ENCODE measurements around the gene CCDC182. TPM values are rescaled to one million over a fixed set of nuclear protein-coding genes. Genes with fewer than 3 reads are reported as not detected.

The CCDC182 gene
- total RNA-seq, 6 donors from 2014 or later: not detected

DNA sequence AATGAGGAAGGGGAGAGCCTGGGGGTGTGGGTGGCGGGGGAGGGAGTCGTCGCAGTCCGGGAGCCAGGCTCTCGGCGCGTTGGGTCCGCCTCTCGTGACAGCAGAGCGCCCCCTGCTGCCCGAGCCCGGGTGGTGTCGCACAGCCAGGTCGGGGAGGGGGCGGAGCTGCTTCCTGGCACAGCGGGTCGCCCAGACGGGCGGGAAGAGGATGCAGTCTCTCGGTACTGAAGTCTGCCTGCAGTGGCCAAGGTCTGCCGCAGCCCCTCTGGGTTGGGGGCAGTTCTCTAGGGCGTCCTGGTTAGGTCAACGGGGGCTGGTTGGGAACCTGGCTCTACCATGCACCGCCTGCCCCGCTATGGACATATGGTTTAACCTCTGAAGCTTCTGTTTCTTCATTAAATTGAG is 38.2 kb upstream of the CCDC182 start:
- WGBS, 2 donors: 8 to 82% methylated on average over 2 to 25 of the region's 25 CpGs
- Histone ChIP-seq H3K27me3 (peaks cover 0 to 10% (median 0%) of the 10 kb centered on the region in 4 donors), H3K27ac (no peak overlapping the region), H3K4me3 (peak overlapping the region in 1 of 4 donors; percentile 7), H3K9me3 (no peaks in the 10 kb centered on the region), H3K36me3 (no peaks in the 10 kb centered on the region), H3K4me1 (peaks cover 16 to 21% (median 21%) of the 10 kb centered on the region in 4 donors)
- peak; percentile 78 to 82 for ATAC-seq (ENCODE audit: low FRiP score in 2 of 2)
- TF ChIP-seq POLR2AphosphoS5 (IDR thresholded peaks at IDR 0.05): no peak
- TF ChIP-seq, protein P1, sequence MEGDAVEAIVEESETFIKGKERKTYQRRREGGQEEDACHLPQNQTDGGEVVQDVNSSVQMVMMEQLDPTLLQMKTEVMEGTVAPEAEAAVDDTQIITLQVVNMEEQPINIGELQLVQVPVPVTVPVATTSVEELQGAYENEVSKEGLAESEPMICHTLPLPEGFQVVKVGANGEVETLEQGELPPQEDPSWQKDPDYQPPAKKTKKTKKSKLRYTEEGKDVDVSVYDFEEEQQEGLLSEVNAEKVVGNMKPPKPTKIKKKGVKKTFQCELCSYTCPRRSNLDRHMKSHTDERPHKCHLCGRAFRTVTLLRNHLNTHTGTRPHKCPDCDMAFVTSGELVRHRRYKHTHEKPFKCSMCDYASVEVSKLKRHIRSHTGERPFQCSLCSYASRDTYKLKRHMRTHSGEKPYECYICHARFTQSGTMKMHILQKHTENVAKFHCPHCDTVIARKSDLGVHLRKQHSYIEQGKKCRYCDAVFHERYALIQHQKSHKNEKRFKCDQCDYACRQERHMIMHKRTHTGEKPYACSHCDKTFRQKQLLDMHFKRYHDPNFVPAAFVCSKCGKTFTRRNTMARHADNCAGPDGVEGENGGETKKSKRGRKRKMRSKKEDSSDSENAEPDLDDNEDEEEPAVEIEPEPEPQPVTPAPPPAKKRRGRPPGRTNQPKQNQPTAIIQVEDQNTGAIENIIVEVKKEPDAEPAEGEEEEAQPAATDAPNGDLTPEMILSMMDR (IDR thresholded peaks at IDR 0.05): peak; percentile 81 to 93 (median 88)
- peak; percentile 69 to 95 for DNase-seq

DNA sequence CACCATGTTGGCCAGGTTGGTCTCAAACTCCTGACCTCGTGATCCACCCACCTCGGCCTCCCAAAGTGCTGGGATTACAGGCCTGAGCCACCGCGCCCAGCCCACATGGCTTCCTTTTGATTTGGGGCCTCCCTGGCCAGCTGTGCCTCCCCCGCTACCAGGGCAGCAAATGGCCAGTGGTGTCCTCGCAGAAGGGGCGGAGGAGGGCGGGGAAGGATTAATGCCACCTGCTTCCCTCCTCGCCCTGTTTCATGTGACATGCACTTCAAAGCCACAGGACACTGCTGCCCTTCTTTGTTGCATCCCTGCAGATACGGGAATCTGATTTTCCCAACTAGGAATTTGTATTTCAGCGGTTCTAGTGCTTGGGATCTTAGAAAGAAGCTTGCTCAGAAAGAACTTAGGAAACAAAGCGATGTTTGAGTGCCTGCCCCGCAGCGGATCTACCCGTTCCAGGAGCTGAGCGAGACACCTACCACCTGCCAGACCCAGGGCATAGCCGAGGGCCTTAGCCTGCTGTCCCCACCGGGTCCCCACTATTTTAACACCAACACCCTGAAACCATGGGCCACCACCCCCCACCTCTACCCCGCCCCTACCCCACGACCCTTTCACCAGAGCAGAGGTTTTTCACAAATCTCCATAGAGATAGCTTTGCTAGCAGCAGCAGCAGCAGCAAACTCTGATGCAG is 37.7 kb upstream of the CCDC182 start:
- Histone ChIP-seq H3K4me3 (peak overlapping the region in 1 of 4 donors; percentile 7), H3K27me3 (peaks cover 0 to 10% (median 0%) of the 10 kb centered on the region in 4 donors), H3K36me3 (no peaks in the 10 kb centered on the region), H3K27ac (no peak overlapping the region), H3K9me3 (no peaks in the 10 kb centered on the region), H3K4me1 (peaks cover 16 to 21% (median 21%) of the 10 kb centered on the region in 4 donors)
- TF ChIP-seq POLR2A (IDR thresholded peaks at IDR 0.05) (no peak), POLR2AphosphoS5 (IDR thresholded peaks at IDR 0.05) (no peak)
- TF ChIP-seq, protein P1 (IDR thresholded peaks at IDR 0.05): no peak
- ATAC-seq (ENCODE audit: low FRiP score in 2 of 2) (no peak), DNase-seq (peak in 1 of 2 donors; percentile 47)
- WGBS, 2 donors: 47 to 57% methylated on average over 6 to 20 of the region's 20 CpGs

DNA sequence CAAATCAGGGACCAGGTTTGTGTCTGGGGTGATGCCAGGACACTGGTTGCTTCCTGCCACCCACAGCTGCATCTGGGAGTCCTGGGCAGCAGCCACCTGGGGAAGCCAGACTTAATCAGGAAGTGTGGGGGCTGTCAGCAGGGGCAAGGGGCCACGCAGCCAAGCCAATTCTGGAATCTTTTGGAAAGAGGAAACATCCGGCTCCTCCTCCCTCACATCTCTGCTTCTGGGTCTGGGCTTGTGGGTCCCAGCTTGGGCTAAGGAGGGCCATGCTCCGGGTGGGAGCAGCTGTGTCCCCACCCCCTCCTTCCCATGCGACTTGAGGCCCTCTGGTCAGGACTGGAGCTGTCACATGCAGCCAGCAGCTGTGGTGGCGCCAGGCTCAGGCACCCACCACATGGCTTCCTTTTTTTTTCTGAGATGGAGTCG is 37.0 kb upstream of the CCDC182 start:
- peaks cover 16 to 21% (median 21%) of the 10 kb centered on the region in 4 donors for H3K4me1 ChIP-seq
- H3K36me3 ChIP-seq: no peaks in the 10 kb centered on the region
- ATAC-seq (ENCODE audit: low FRiP score in 2 of 2) (no peak), DNase-seq (peak in 1 of 2 donors; percentile 23)
- WGBS, 2 donors: 17 to 29% methylated on average over 1 to 6 of the region's 6 CpGs
- no peak overlapping the region for H3K4me3 ChIP-seq
- no peak overlapping the region for H3K27ac ChIP-seq
- no peaks in the 10 kb centered on the region for H3K9me3 ChIP-seq
- TF ChIP-seq POLR2AphosphoS5 (IDR thresholded peaks at IDR 0.05) (no peak), EP300 (IDR thresholded peaks at IDR 0.05) (no peak), POLR2A (IDR thresholded peaks at IDR 0.05) (no peak)
- TF ChIP-seq, protein P1 (IDR thresholded peaks at IDR 0.05): no peak
- peaks cover 0 to 10% (median 0%) of the 10 kb centered on the region in 4 donors for H3K27me3 ChIP-seq

DNA sequence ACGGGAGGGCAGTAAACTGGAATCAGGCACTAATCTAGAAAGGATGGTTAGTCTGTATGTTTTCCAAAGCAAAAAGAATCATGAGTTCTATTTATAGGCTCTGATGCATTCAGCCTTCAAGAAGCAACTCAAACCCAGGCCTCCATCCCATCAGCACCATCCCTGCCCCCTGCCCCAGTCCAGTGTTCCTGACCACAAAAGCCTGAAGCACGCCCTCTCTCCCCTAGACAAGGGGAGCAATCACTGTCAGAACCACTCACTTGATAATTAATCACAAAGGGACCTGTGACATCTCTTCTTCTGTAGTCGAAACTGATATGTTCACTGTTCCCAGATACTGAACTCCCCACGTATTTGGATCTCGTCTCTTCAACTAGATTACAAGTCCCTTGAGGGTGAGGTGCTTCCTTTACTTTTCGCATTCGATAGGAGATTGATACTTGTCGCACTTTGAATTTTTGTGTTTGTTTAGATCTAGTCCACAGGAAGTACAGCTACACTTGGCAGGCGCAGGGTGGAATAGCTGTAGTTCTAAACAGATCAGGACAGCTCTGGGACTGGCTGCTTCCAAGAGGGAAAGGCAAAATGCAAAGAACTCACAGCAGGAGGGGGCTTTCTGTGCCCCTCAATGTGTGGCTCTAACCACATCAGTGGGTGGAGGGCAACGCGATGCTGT is 36.4 kb upstream of the CCDC182 start:
- WGBS, 2 donors: 51% methylated on average over 11 of the region's 11 CpGs
- H3K4me1 ChIP-seq: peaks cover 16 to 21% (median 21%) of the 10 kb centered on the region in 4 donors
- no peak for ATAC-seq (ENCODE audit: low FRiP score in 2 of 2)
- DNase-seq: no peak
- H3K9me3 ChIP-seq: no peaks in the 10 kb centered on the region
- no peak overlapping the region for H3K27ac ChIP-seq
- peaks cover 0 to 10% (median 0%) of the 10 kb centered on the region in 4 donors for H3K27me3 ChIP-seq
- H3K36me3 ChIP-seq: no peaks in the 10 kb centered on the region
- H3K4me3 ChIP-seq: no peak overlapping the region
- TF ChIP-seq POLR2AphosphoS5 (IDR thresholded peaks at IDR 0.05): no peak
- no peak for TF ChIP-seq POLR2A (IDR thresholded peaks at IDR 0.05)
- no peak for TF ChIP-seq EP300 (IDR thresholded peaks at IDR 0.05)
- TF ChIP-seq, protein P1 (IDR thresholded peaks at IDR 0.05): no peak

Data from upper lobe of left lung (tissue), 6 donors.